RWPE2 (cell line): Measurements from ENCODE around the gene DRC7.

Experiments used
- ATAC-seq: fragments of 200-7000 bp; cut with Tn5 transposase; 3 replicates; pipeline ENCODE4 v1.9.1; 2021; ENCODE audit warnings: low read depth
- DNase-seq: peaks from one replicate; pipeline ENCODE4 v3.0.0-alpha.2; 2020; ENCODE audit warnings: low spot score
- H3K27ac ChIP-seq: fragments of 450-650 bp; 2 replicates; pipeline ENCODE4 v1.5.1; 2017; ENCODE audit warnings: mild to moderate bottlenecking; ENCODE audit not compliant: poor library complexity, severe bottlenecking
- H3K27me3 ChIP-seq: fragments of 250-450 bp; sonication (Bioruptor Pico); 2 replicates; pipeline ENCODE4 v1.5.1; 2021; ENCODE audit warnings: mild to moderate bottlenecking, moderate library complexity; ENCODE audit not compliant: insufficient read depth, poor library complexity, severe bottlenecking
- H3K36me3 ChIP-seq: fragments of 250-450 bp; sonication (Bioruptor Pico); 2 replicates; pipeline ENCODE4 v1.5.1; 2020; ENCODE audit warnings: low read depth, mild to moderate bottlenecking, moderate library complexity
- H3K4me1 ChIP-seq: fragments of 250-450 bp; sonication (Bioruptor Pico); 2 replicates; pipeline ENCODE4 v1.5.1; 2021; ENCODE audit warnings: mild to moderate bottlenecking, moderate library complexity; ENCODE audit not compliant: insufficient read depth, poor library complexity, severe bottlenecking
- H3K4me3 ChIP-seq: fragments of 250-450 bp; sonication (Bioruptor Pico); 2 replicates; pipeline ENCODE4 v1.5.1; 2021; ENCODE audit warnings: mild to moderate bottlenecking, moderate library complexity; ENCODE audit not compliant: severe bottlenecking
- H3K9me3 ChIP-seq: fragments of 250-450 bp; sonication (Bioruptor Pico); 2 replicates; pipeline ENCODE4 v1.5.1; 2021; ENCODE audit warnings: mild to moderate bottlenecking, moderate library complexity; ENCODE audit not compliant: severe bottlenecking
- TF ChIP-seq, protein P1 (sequence below): fragments of 450-650 bp; IDR thresholded peaks from one replicate; pipeline ENCODE4 v1.5.1; 2017; ENCODE audit warnings: mild to moderate bottlenecking, moderate library complexity; ENCODE audit not compliant: poor library complexity, severe bottlenecking

Gene DRC7

GRCh38 chr16:57704905-57705852, 10.6 kb downstream of the DRC7 start:
- H3K4me3 ChIP-seq = no peak overlapping the region
- no peak for ATAC-seq
- no peaks in the 10 kb centered on the region for H3K4me1 ChIP-seq
- no peaks in the 10 kb centered on the region for H3K36me3 ChIP-seq
- H3K9me3 ChIP-seq = no peaks in the 10 kb centered on the region
- TF ChIP-seq, protein P1, sequence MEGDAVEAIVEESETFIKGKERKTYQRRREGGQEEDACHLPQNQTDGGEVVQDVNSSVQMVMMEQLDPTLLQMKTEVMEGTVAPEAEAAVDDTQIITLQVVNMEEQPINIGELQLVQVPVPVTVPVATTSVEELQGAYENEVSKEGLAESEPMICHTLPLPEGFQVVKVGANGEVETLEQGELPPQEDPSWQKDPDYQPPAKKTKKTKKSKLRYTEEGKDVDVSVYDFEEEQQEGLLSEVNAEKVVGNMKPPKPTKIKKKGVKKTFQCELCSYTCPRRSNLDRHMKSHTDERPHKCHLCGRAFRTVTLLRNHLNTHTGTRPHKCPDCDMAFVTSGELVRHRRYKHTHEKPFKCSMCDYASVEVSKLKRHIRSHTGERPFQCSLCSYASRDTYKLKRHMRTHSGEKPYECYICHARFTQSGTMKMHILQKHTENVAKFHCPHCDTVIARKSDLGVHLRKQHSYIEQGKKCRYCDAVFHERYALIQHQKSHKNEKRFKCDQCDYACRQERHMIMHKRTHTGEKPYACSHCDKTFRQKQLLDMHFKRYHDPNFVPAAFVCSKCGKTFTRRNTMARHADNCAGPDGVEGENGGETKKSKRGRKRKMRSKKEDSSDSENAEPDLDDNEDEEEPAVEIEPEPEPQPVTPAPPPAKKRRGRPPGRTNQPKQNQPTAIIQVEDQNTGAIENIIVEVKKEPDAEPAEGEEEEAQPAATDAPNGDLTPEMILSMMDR = no peak
- H3K27ac ChIP-seq = no peak overlapping the region
- H3K27me3 ChIP-seq = peaks cover under 1% of the 10 kb centered on the region
- no peak for DNase-seq

GRCh38 chr16:57706717-57707116, 12.1 kb downstream of the DRC7 start:
- no peaks in the 10 kb centered on the region for H3K4me1 ChIP-seq
- TF ChIP-seq, protein P1 = no peak
- H3K9me3 ChIP-seq = no peaks in the 10 kb centered on the region
- ATAC-seq (no peak), DNase-seq (no peak)
- peaks cover 5% of the 10 kb centered on the region for H3K27me3 ChIP-seq
- H3K36me3 ChIP-seq = no peaks in the 10 kb centered on the region
- no peak overlapping the region for H3K27ac ChIP-seq
- no peak overlapping the region for H3K4me3 ChIP-seq

DNA sequence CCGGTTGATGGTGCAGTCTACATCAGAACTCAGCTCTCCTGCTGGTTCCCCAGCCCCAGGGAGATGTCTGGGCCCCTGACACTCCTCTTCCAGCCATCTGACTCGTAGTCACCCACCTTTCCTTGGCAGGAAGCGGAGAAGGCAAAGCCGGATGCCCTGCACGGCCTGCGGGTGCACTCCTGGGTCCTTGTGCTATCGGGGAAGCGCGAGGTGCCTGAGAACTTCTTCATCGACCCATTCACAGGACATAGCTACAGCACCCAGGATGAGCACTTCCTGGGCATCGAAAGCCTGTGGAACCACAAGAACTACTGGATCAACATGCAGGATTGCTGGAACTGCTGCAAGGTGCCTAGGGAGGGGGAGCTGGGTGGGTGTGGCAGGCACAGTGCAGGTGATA, 12.7 kb downstream of the DRC7 start:
- no peak overlapping the region for H3K27ac ChIP-seq
- peaks cover 5% of the 10 kb centered on the region for H3K27me3 ChIP-seq
- no peak for DNase-seq
- no peak overlapping the region for H3K4me3 ChIP-seq
- no peaks in the 10 kb centered on the region for H3K36me3 ChIP-seq
- H3K4me1 ChIP-seq = no peaks in the 10 kb centered on the region
- H3K9me3 ChIP-seq = no peaks in the 10 kb centered on the region
- TF ChIP-seq, protein P1 = no peak
- ATAC-seq = no peak

DNA sequence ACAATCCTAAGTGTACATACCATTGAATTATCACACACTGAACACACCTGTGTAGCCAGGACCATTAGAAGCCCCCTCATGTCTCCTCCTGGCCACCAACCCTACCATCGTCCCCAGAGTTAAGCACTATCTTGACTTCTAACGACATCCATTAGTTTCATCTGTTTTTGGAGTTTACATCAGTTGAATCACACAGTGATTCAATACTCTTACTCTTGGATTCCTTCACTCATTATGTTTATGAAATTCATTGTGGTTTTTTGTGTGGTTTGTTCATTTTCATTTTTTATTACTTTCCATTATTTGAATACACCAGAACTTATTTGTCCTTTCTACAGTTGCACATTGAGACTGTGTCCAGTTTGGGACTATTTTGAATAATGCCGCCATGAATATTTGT, 13.6 kb downstream of the DRC7 start:
- H3K4me1 ChIP-seq = no peaks in the 10 kb centered on the region
- no peak overlapping the region for H3K27ac ChIP-seq
- H3K36me3 ChIP-seq = no peaks in the 10 kb centered on the region
- H3K27me3 ChIP-seq = peaks cover 5% of the 10 kb centered on the region
- no peak overlapping the region for H3K4me3 ChIP-seq
- DNase-seq = no peak
- TF ChIP-seq, protein P1 = no peak
- H3K9me3 ChIP-seq = no peaks in the 10 kb centered on the region
- no peak for ATAC-seq

GRCh38 chr16:57709663-57710062, 15.1 kb downstream of the DRC7 start:
- ATAC-seq = no peak
- Histone ChIP-seq H3K36me3 (no peaks in the 10 kb centered on the region), H3K27me3 (peaks cover 5% of the 10 kb centered on the region), H3K27ac (no peak overlapping the region), H3K4me3 (no peak overlapping the region), H3K4me1 (no peaks in the 10 kb centered on the region), H3K9me3 (no peaks in the 10 kb centered on the region)
- TF ChIP-seq, protein P1 = no peak
- no peak for DNase-seq
